Stomach smooth muscle (tissue), 2 donors: ENCODE data around the gene FREM2.

Source experiments
- H3K27ac ChIP-seq: one replicate; pipeline ENCODE4 v1.7.0; 2013; ENCODE audit warnings: mild to moderate bottlenecking, low read length, inconsistent platforms
- H3K27me3 ChIP-seq, 2 donors: one replicate each; pipeline ENCODE4 v1.7.0; 2013; ENCODE audit warnings: low read length in 2 of 2; ENCODE audit not compliant: insufficient read depth in 2 of 2, control insufficient read depth in 1 of 2
- H3K36me3 ChIP-seq, 2 donors: one replicate each; pipeline ENCODE4 v1.7.0; 2013; ENCODE audit warnings: low read length in 2 of 2; ENCODE audit not compliant: control insufficient read depth in 2 of 2, insufficient read depth in 2 of 2
- H3K4me1 ChIP-seq: one replicate; pipeline ENCODE4 v1.7.0; 2013; ENCODE audit warnings: low read length; ENCODE audit not compliant: control insufficient read depth, insufficient read depth
- H3K4me3 ChIP-seq, 2 donors: one replicate each; pipeline ENCODE4 v1.7.0; 2013; ENCODE audit warnings: low read length in 2 of 2
- H3K9ac ChIP-seq, 2 donors: one replicate each; pipeline ENCODE4 v1.7.0; 2013; ENCODE audit warnings: low read length in 2 of 2, mild to moderate bottlenecking in 1 of 2
- H3K9me3 ChIP-seq, 2 donors: one replicate each; pipeline ENCODE4 v1.7.0; 2013; ENCODE audit warnings: low read length in 2 of 2; ENCODE audit not compliant: control insufficient read depth in 2 of 2
- donor health status: healthy.
- donor health status: Pancreatic carcinoma.

FREM2 gene

DNA sequence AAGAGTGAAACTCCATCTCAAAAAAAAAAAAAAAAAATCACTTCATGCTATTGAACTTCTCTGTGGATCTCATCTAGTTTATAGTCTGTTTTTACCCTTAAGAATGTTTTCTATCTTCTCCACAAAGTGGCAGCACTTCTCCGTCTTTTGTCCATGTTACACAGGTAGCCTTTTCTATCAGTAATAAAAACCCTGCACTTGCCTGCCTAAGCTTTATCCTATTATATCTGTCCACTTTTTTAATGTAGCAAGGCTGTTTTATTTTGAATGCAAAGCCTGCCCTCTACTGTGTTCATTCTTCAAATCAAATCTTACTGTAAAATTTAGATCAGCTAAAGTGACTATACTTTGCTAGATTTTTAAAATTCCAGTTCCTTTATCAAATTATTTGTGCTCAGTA lies 179.8 kb downstream of the FREM2 start:
- Histone ChIP-seq H3K36me3 (no peaks in the 10 kb centered on the region), H3K9me3 (no peaks in the 10 kb centered on the region), H3K9ac (no peak overlapping the region), H3K4me3 (no peak overlapping the region), H3K4me1 (no peaks in the 10 kb centered on the region), H3K27me3 (no peaks in the 10 kb centered on the region), H3K27ac (no peak overlapping the region)

DNA sequence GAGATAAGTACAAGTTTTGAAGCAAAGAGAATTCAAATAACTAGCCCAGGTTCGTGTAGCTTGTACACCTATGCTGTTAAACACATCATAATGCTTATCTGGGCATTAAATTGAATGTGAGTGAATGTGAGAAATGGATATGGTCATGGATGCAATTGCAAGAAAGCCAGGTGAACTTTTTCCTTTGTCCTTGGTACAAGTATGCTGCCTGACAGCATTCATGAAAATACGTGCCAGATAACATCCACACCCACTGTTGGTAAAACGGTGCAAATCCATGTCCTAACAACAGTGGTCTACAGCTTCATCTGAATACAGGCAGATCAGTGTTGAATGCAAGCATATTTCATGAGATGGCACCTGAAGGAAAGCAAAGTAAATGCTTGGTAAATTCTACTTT lies 181.5 kb downstream of the FREM2 start:
- Histone ChIP-seq H3K27ac (no peak overlapping the region), H3K27me3 (no peaks in the 10 kb centered on the region), H3K9me3 (no peaks in the 10 kb centered on the region), H3K4me3 (no peak overlapping the region), H3K36me3 (no peaks in the 10 kb centered on the region), H3K9ac (no peak overlapping the region), H3K4me1 (no peaks in the 10 kb centered on the region)

DNA sequence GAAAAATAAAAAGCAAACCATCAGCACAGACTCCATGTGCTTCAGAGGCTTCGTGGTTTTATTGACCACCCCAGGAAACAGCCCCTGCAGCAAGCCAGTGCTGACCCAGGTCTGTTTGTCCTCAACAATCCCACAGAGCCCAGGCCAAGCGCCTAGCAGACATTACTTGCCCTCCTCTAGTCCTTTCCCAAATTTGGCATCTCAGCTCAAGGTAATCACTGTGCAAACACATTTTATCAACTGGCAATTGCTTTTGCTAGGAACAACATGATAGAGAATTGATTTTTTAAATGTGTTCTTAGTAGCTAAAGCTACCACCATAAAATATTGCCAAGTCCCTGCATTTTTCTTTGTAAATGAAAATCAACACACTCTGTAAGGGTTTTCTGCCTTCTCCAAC lies 182.0 kb downstream of the FREM2 start:
- H3K9me3 ChIP-seq: no peaks in the 10 kb centered on the region
- no peaks in the 10 kb centered on the region for H3K4me1 ChIP-seq
- H3K9ac ChIP-seq: no peak overlapping the region
- H3K27me3 ChIP-seq: no peaks in the 10 kb centered on the region
- no peak overlapping the region for H3K4me3 ChIP-seq
- no peak overlapping the region for H3K27ac ChIP-seq
- no peaks in the 10 kb centered on the region for H3K36me3 ChIP-seq

DNA sequence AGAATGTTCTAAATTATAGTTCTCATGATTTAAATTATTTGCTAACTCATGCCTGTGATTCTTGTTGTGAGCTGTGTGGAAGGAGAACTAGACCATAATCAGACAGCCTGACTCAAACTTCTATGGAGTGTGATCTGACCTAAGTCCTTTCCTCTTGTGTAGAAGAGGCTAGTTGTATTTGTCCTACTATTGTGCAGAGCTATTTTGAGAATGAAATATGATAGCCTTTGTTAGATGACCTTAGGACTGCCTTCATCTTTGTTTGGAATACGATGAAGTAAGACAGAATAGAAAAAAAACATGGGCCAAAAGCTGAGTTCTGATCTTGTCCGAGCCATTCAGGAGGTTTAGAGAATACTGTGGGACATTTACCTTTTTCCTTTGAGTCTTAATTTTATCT lies 184.4 kb downstream of the FREM2 start:
- H3K27me3 ChIP-seq: no peaks in the 10 kb centered on the region
- H3K36me3 ChIP-seq: no peaks in the 10 kb centered on the region
- H3K4me3 ChIP-seq: no peak overlapping the region
- H3K27ac ChIP-seq: no peak overlapping the region
- H3K9ac ChIP-seq: no peak overlapping the region
- no peaks in the 10 kb centered on the region for H3K4me1 ChIP-seq
- H3K9me3 ChIP-seq: no peaks in the 10 kb centered on the region

DNA sequence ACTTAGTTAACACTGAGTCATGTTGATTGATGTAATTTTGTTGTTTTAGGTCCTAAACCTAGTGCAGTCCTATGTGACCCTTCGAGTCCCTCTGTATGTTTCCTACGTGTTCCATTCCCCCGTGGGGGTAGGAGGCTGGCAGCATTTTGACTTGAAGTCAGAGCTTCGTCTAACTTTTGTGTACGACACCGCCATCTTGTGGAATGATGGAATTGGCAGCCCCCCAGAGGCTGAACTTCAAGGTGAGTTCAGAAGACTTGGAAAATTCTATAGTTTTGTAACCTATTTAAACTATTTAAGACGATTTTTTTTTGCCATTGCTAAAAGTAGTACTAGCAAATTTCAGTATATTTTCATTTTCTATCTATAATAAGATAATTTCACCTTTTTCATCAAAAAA lies 185.8 kb downstream of the FREM2 start:
- Histone ChIP-seq H3K9me3 (no peaks in the 10 kb centered on the region), H3K27ac (no peak overlapping the region), H3K27me3 (no peaks in the 10 kb centered on the region), H3K4me3 (no peak overlapping the region), H3K36me3 (no peaks in the 10 kb centered on the region), H3K9ac (no peak overlapping the region), H3K4me1 (no peaks in the 10 kb centered on the region)

DNA sequence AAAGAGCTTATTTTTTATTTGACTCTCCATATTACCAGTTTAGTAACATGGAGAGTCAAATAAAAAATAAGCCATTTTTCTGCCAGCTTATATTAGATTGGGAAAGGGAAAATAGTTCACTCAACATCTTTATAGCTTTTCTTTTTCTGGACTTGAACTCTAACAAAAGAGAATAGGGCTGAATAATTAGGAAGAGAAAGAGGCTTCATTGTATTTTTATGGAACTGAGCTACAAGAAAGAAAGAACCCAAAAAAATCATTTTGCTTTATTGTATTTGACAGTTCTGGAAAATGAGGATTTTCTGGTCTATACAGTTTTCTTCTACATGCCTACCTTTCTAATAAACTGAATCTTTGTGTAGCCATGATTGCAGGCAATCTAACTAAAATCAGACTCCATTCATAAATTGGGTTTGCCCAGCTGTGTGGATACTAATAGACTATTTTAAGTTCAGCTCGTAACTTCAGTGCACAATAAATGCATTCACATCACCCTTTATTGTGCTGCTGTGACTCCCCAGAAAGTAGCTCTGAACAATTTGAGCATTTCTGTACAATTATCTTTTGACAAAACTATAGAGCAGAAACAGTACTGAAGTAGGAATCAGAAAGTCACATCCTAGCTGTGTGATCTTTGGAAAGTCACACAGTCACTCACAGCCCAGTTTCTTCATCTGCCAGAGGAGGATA lies 188.5 kb downstream of the FREM2 start:
- H3K36me3 ChIP-seq: no peaks in the 10 kb centered on the region
- H3K9me3 ChIP-seq: no peaks in the 10 kb centered on the region
- H3K9ac ChIP-seq: no peak overlapping the region
- H3K4me1 ChIP-seq: no peaks in the 10 kb centered on the region
- no peaks in the 10 kb centered on the region for H3K27me3 ChIP-seq
- H3K4me3 ChIP-seq: no peak overlapping the region
- no peak overlapping the region for H3K27ac ChIP-seq

DNA sequence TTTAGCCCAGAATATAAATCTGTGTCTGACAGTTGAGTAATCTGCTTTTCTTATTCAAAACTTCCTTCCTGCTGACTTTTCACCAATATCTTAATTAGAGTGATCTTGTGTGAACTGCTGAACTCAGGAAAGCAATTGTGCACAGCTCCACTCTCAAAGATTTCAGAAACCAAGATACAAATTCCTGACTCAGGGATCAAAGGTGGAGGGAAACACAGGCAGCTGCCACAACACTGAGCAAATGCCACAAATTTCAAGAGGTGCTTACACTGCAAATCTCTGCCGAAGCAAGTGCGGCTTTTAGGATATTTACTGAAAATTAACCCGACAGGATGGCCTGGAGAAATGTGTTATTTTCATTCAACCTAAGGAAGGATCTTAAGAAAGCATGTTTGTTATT lies 192.4 kb downstream of the FREM2 start:
- Histone ChIP-seq H3K36me3 (no peaks in the 10 kb centered on the region), H3K27me3 (no peaks in the 10 kb centered on the region), H3K9me3 (no peaks in the 10 kb centered on the region), H3K27ac (no peak overlapping the region), H3K4me1 (no peaks in the 10 kb centered on the region), H3K4me3 (no peak overlapping the region), H3K9ac (no peak overlapping the region)

DNA sequence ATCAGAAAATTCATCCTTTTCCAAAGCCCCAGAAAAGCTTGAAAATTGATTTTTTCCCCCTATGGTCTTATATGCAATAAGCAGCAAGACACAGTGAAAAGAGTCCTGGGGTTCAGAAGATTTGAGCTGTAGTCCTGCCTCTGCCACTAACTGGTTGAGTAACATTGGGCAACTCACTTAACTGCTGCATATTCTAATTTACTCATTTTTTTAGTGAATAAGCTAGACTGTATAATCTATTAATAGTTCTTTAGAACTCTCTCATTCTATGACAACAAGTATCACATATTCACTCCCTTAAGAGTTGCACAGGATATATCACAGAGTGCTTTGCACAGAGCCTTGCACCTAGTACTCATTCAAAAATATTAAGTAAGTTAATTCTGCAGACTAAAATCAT lies 192.9 kb downstream of the FREM2 start:
- Histone ChIP-seq H3K4me1 (no peaks in the 10 kb centered on the region), H3K4me3 (no peak overlapping the region), H3K36me3 (no peaks in the 10 kb centered on the region), H3K27ac (no peak overlapping the region), H3K9me3 (no peaks in the 10 kb centered on the region), H3K27me3 (no peaks in the 10 kb centered on the region), H3K9ac (no peak overlapping the region)

DNA sequence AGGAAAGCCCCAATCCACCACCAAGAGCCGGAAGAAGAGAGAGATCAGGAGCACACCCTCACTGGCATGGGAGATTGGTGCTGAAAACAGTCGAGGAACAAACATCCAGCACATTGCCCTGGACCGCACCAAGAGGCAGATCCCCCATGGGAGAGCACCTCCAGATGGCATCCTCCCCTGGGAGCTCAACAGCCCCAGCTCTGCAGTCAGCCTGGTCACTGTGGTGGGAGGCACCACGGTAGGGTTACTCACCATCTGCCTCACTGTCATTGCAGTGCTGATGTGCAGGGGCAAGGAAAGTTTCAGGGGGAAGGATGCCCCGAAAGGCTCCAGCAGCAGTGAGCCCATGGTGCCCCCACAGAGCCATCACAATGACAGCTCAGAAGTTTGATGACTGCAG lies 193.5 kb downstream of the FREM2 start:
- Histone ChIP-seq H3K9ac (no peak overlapping the region), H3K4me1 (no peaks in the 10 kb centered on the region), H3K36me3 (no peaks in the 10 kb centered on the region), H3K27ac (no peak overlapping the region), H3K27me3 (no peaks in the 10 kb centered on the region), H3K9me3 (no peaks in the 10 kb centered on the region), H3K4me3 (no peak overlapping the region)

DNA sequence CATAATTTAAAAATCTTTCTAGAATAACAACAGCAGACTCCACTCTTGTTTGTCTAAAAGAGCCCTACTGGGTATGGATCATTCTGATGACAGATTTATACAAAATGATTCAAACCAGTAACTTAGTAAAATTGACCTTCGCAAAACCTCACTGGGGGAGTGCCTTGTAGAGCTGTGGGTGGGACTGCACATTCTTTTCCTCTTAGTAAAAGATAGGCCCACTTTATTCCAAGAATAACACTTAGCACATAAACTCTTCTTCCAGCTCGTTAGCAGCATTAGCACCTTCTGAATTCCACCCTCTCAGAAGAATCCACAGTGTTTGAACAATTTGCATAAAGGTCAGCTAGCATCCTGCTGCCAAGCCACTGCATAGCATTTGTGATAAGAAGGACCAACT lies 196.9 kb downstream of the FREM2 start:
- no peak overlapping the region for H3K4me3 ChIP-seq
- no peaks in the 10 kb centered on the region for H3K9me3 ChIP-seq
- H3K27me3 ChIP-seq: no peaks in the 10 kb centered on the region
- H3K4me1 ChIP-seq: no peaks in the 10 kb centered on the region
- H3K9ac ChIP-seq: no peak overlapping the region
- no peak overlapping the region for H3K27ac ChIP-seq
- no peaks in the 10 kb centered on the region for H3K36me3 ChIP-seq

DNA sequence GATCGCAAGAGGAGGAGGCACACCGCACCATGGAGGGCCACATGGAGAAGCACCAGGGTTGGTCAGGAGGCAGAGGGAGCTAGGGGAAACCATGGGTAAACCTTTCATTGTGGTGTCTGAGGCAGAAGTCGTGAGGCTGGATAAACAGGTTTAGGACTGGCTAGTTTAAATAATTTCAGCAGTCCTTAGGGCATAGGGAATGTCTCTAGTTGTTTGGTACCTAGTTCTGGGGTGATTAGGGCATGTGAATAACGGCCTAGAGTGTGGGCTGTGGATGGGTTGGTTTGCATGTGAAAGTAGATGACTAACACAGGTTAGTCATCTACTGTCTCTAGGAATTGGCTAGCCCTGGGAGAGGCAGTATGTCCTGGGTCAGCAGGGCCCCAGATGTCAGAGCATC lies 201.4 kb downstream of the FREM2 start:
- Histone ChIP-seq H3K9ac (no peak overlapping the region), H3K4me1 (no peaks in the 10 kb centered on the region), H3K27me3 (no peaks in the 10 kb centered on the region), H3K9me3 (peaks cover 0 to 2% of the 10 kb centered on the region in 2 donors), H3K4me3 (no peak overlapping the region), H3K27ac (no peak overlapping the region), H3K36me3 (no peaks in the 10 kb centered on the region)
